Activated T-cell treated with anti-CD3 and anti-CD28 coated beads for 4 hours (primary cell): Measurements from ENCODE around the gene ZDHHC7.

Source experiments
- DNase-seq: peaks from one replicate; pipeline ENCODE4 v3.0.0-alpha.2; 2020

The ZDHHC7 gene

GRCh38 chr16:85017633-85018032 lies 6.3 kb upstream of the ZDHHC7 start:
- DNase-seq: no peak

DNA sequence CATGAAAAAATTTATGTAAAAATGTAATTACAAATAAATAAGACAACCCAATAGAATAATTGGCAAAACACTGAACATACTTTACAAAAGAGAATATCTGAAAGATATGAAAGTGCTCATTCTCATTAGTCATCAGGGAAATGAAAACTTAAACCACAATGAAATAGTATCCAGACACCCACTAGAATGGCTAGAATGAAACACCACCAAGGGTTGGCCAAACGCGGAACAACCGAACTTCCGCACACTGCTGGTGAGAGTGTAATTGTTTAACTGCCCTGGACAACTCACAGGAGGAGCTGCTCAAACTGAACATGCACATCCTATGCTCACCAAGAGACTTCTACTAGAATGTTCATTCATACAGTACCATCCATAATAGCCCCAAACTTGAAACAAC lies 5.8 kb upstream of the ZDHHC7 start:
- no peak for DNase-seq

DNA sequence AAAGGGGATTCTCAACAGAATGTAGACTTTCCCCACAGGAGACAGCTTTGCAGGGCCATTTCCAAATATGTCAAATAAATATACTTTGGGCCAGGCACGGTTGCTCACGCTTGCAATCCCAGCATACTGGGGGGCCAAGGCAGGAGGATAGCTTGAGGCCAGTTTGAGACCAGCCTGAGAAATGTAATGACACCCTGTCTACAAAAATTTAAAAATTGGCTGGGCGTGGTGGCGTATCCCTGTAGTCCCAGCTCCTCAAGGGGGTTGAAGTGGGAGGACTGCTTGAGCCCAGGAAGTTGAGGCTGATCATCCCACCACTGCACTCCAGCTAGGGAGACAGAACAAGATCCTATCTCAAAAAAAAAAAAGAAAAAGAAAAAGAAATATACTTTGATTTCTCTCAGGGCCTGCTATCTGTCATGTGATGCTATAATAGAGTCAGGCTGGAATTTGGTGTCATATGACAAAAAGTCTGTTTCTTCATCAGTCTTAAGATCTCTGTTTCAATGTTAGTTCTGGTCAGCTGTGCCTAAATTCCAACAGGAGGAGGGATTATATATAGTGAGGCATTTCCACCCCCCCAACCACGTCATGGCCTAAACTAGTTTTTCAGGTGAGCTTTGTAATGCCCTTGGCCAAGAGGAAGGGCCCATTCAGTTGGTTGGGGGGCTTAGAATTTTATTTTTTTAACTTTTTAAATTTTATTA lies 4.3 kb upstream of the ZDHHC7 start:
- DNase-seq: no peak

DNA sequence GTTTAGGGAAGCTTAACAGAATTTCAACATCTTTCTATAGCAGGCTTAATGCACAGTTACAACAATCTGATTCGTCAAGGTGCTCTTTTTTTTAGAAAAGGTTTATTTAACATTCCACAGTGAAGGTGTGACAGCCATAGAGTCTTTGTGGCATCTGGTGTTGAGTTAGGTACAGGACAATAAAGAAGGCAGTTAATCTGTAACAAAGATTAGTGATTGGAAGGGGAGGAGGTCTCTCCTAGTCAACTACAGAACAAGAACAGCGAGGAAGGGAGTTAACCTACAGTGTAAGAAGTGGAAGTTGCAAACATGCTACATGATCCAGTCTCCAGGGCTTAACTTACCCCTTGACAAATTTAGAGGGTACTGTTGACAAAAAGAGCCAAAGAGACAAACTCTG lies 3.0 kb upstream of the ZDHHC7 start:
- no peak for DNase-seq

- DNase-seq: no peak
These were observed 530 bp upstream of the ZDHHC7 start for GRCh38 chr16:85011846-85012284.

GRCh38 chr16:85010446-85010930 lies 847 bp downstream of the ZDHHC7 start:
- no peak for DNase-seq

DNA sequence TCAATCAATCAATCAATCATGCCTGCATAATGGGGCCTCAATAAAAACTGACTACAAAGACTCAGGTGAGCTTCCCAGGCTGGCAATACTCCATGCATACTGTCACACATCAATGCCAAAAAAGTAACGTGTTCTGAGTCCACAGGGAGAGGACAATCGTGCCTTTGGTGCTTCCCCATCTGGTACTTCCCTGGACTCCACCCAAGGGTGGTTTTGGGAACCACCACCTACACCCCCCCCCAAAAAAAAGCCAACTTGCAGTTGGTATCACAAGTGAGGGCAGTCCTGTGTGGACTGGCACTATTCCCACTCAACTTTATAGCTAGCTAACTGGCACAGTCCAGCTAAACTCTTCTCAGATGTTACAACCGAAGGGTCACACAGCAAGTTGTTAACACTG lies 3.1 kb downstream of the ZDHHC7 start:
- DNase-seq: no peak

- no peak for DNase-seq
These were observed 3.7 kb downstream of the ZDHHC7 start for GRCh38 chr16:85007496-85008214.

DNA sequence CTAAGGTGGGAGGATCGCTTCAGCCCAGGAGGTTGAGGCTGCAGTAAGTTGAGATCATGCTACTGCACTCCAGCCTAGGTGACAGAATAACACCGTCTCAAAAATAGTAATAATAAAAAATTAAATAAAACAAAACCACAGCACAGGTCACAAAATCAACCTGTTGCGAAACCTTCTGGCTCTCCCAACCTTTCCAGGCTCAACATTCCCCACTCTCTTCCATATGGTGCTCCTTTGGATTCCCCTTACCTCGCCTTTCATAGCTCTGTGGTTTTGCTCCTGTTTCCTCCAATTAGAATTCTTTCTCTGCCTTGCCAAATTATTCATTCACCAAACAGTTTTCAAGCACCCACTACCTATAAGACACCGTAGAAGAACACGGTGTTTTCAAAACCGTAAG lies 4.7 kb downstream of the ZDHHC7 start:
- no peak for DNase-seq

GRCh38 chr16:85005285-85006069 lies 5.9 kb downstream of the ZDHHC7 start:
- no peak for DNase-seq

- DNase-seq: no peak
These were observed 6.6 kb downstream of the ZDHHC7 start for GRCh38 chr16:85004587-85005205.

- DNase-seq: no peak
These were observed 7.4 kb downstream of the ZDHHC7 start for GRCh38 chr16:85003725-85004586.

- no peak for DNase-seq
These were observed 8.3 kb downstream of the ZDHHC7 start for GRCh38 chr16:85003076-85003475.

DNA sequence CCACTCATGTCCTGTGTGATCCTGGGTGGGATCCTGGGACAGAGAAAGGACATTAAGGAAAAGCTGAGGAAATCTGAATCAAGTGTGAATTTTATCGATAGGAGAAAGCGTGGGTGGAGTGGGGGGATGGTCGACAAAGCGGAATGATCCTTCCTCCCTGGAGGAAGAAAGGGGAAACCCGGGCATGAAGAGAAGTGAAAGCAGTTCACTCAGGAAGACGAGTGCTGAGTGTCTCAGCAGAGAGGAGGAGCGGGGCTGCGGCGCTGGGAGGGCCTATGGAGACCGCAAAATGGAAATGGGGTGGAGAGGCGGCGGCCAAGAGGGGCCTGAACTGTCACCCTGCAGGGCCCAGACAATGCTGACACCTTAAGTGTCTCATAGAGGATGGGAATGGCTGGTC lies 8.7 kb downstream of the ZDHHC7 start:
- no peak for DNase-seq

- DNase-seq: no peak
These were observed 9.2 kb downstream of the ZDHHC7 start for GRCh38 chr16:85002099-85002541.

DNA sequence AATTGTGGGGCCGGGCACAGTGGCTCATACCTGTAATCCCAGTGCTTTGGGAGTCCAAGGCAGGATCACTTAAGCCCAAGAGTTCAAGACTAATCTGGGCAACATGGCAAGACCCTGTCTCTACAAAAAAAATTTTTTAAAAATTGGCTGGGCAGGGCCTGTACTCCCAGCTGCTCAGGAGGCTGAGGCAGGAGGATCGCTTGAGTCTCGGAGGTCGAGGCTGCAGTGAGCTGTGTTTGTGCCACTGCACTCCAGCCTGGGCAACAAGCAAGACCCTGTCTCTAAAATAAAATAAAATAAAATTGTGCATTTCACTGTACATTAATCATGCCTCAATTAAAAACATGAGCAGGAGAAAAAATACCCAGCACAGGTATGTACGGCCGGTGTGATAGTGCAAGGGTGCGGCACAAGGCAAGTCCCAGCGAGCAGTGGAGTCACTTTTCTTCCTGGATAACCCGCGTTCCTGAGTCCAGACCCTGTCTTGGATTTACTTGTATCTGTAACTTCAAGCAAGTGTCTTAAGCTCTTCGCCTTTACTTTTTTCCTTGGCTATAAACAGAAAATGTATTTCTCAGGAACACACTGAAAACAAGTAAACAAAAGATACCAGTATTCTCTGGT lies 11.4 kb downstream of the ZDHHC7 start:
- no peak for DNase-seq

DNA sequence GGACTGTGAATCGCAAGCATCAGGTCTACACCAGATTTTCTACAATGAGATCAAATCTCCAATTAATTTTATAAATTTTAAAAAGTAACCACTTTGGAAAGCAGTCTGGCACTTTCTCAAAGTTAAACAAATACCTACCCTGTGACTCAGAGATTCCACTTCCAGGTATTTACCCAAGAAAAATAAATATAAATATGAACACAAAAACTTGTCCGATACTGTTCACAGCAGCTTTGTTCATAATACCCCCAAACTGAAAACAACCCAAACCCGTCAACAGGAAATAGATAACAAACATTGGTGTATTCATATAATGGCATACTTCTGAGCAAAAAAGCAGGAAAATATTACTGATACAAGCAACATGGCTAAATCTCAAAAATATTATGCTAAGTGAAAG lies 12.1 kb downstream of the ZDHHC7 start:
- no peak for DNase-seq

DNA sequence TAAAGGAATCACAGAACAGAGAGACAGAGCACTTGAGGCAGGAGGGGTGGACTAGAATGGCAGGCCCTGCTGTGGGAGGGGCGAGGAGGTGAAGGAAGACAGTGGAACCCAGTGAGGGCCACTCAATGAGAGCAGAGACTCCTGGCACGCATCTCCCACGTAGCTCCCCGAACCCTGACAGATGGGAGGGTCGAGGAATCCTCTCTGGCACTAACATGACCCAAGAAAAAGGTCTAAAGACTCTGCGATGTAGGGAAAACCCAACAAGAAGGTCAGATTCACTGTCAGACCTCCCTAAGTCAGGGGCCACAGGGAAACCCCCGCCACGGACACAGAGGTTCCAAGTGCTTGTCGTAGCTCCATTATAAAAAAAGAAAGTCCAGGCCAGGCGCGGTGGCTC lies 15.0 kb downstream of the ZDHHC7 start:
- DNase-seq: no peak

DNA sequence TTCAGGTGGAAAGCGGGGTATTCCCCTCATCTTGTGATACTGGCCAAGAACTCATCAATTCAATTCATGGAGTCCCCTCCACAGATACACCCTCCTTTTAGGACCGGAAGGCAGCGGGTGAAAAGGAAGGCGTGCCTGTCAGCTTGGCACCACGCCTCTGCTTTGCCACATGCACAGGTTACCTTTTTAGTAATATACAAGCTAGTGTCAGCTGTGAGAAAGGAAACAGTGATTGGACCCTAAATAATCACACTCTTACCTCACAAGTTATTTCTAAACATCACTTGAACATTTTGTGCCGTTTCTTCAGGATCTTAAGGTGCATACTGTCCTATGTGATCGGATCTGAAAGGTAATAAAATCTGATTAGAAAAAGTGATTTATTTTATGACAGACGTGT lies 15.7 kb downstream of the ZDHHC7 start:
- no peak for DNase-seq

DNA sequence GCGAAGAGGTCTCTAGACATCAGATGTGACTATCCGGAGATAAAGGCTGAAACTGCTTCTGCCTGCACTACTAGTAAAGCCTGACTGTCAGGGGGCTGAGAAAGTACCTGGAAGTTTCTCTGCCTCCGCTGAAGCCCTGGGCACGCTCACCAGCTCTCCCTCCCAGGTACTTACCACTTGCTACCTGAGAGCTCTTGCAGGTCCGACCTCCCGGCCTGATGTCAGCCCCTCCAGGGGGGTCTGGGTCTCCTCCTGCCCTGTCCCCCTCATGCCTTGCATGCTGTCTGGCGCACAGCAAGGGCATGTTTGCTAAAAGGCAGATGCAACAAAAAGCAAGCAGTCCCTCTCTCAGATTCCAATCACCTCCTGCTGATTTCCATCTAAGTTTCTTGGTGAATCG lies 17.4 kb downstream of the ZDHHC7 start:
- DNase-seq: no peak

- no peak for DNase-seq
These were observed 18.6 kb downstream of the ZDHHC7 start for GRCh38 chr16:84992717-84993075.

- DNase-seq: no peak
These were observed 20.6 kb downstream of the ZDHHC7 start for GRCh38 chr16:84990782-84991181.
